Neural cell (in vitro differentiated cells): ENCODE data around the gene SH3BP4. TPM values are rescaled to one million over a fixed set of nuclear protein-coding genes. Genes with fewer than 3 reads are reported as not detected.

ENCODE experiments used
- H2AFZ ChIP-seq: fragments of 200-600, 300-800 bp; sonication (generic), shearing (Covaris generic); 2 replicates; pipeline ENCODE4 v1.6.0; 2014; ENCODE audit warnings: low read depth, mild to moderate bottlenecking, antibody characterized with exemption, low read length, moderate library complexity
- H3F3A ChIP-seq: fragments of 200-600 bp; shearing (Covaris generic); 2 replicates; pipeline ENCODE4 v1.6.1; 2016; ENCODE audit warnings: mild to moderate bottlenecking, moderate library complexity, mixed read lengths, antibody characterized with exemption, low read length; ENCODE audit not compliant: insufficient read depth, poor library complexity, severe bottlenecking
- H3K27ac ChIP-seq: fragments of 200-600, 300-800 bp; sonication (generic), shearing (Covaris generic); 2 replicates; pipeline ENCODE4 v1.5.1; 2014; ENCODE audit warnings: mild to moderate bottlenecking, low read length, moderate library complexity
- H3K27me3 ChIP-seq: fragments of 300-800, 200-600 bp; sonication (generic), shearing (Covaris generic); 2 replicates; pipeline ENCODE4 v1.6.0; 2014; ENCODE audit warnings: mild to moderate bottlenecking, low read depth, low read length, moderate library complexity; ENCODE audit not compliant: insufficient read depth
- H3K36me3 ChIP-seq: fragments of 300-800, 200-600 bp; sonication (generic), shearing (Covaris generic); 2 replicates; pipeline ENCODE4 v1.5.1; 2014; ENCODE audit warnings: mild to moderate bottlenecking, antibody characterized with exemption, low read length, moderate library complexity; ENCODE audit not compliant: insufficient read depth
- H3K4me2 ChIP-seq: fragments of 300-800, 200-600 bp; sonication (generic), shearing (Covaris generic); 2 replicates; pipeline ENCODE4 v1.6.0; 2014; ENCODE audit warnings: mild to moderate bottlenecking, low read length
- H3K4me3 ChIP-seq: fragments of 300-800, 200-600 bp; sonication (generic), shearing (Covaris generic); 2 replicates; pipeline ENCODE4 v1.5.1; 2014; ENCODE audit warnings: mild to moderate bottlenecking, low read length, moderate library complexity
- H3K79me2 ChIP-seq: fragments of 200-600 bp; shearing (Covaris generic); replicated peaks from 2 replicates; pipeline ENCODE4 v1.6.0; 2014; ENCODE audit warnings: mild to moderate bottlenecking, low read length, moderate library complexity; ENCODE audit not compliant: insufficient read depth
- H3K9ac ChIP-seq: fragments of 300-800, 200-600 bp; sonication (generic), shearing (Covaris generic); 2 replicates; pipeline ENCODE4 v1.6.1; 2016; ENCODE audit warnings: mild to moderate bottlenecking, low read length, mixed read lengths
- H3K9me2 ChIP-seq: fragments of 200-600 bp; shearing (Covaris generic); 2 replicates; pipeline ENCODE4 v1.6.1; 2016; ENCODE audit warnings: mild to moderate bottlenecking, low read length, mixed read lengths; ENCODE audit not compliant: insufficient read depth
- H3K9me3 ChIP-seq: fragments of 200-600, 300-800 bp; sonication (generic), shearing (Covaris generic); 2 replicates; pipeline ENCODE4 v1.6.1; 2016; ENCODE audit warnings: mild to moderate bottlenecking, mixed run types, low read length, moderate library complexity, mixed read lengths
- H4K20me1 ChIP-seq: fragments of 200-600 bp; shearing (Covaris generic); 2 replicates; pipeline ENCODE4 v1.6.1; 2016; ENCODE audit warnings: mild to moderate bottlenecking, mixed run types; ENCODE audit not compliant: insufficient read depth
- EP300 ChIP-seq: fragments of 450-650 bp; conservative IDR thresholded peaks from 2 replicates; pipeline ENCODE4 v1.6.1; 2014; ENCODE audit warnings: antibody characterized with exemption, mild to moderate bottlenecking, moderate library complexity; ENCODE audit not compliant: poor library complexity, severe bottlenecking
- EZH2 ChIP-seq: fragments of 200-600, 300-800 bp; shearing (Covaris generic), sonication (generic); IDR thresholded peaks from 2 replicates; pipeline ENCODE4 v1.6.1; 2014; ENCODE audit warnings: antibody characterized with exemption, low read length, borderline replicate concordance, mild to moderate bottlenecking; ENCODE audit not compliant: insufficient read depth, poor library complexity, severe bottlenecking
- MXI1 ChIP-seq: fragments of 450-650 bp; conservative IDR thresholded peaks from 2 replicates; pipeline ENCODE4 v1.6.1; 2014; ENCODE audit warnings: antibody characterized with exemption, mild to moderate bottlenecking; ENCODE audit not compliant: poor library complexity, severe bottlenecking
- POLR2AphosphoS5 ChIP-seq: IDR thresholded peaks from 2 replicates; pipeline ENCODE4 v1.6.1; 2012
- RAD21 ChIP-seq: fragments of 450-650 bp; conservative IDR thresholded peaks from 2 replicates; pipeline ENCODE4 v1.6.1; 2014; ENCODE audit warnings: antibody characterized with exemption, mild to moderate bottlenecking, moderate library complexity
- REST ChIP-seq: IDR thresholded peaks from 2 replicates; pipeline ENCODE4 v1.6.1; 2012; ENCODE audit warnings: borderline replicate concordance
- SMC3 ChIP-seq: fragments of 450-650 bp; conservative IDR thresholded peaks from 2 replicates; pipeline ENCODE4 v1.6.1; 2014; ENCODE audit warnings: antibody characterized with exemption, mild to moderate bottlenecking, moderate library complexity; ENCODE audit not compliant: poor library complexity
- TAF1 ChIP-seq: IDR thresholded peaks from 2 replicates; pipeline ENCODE4 v1.6.1; 2012; ENCODE audit warnings: low read depth
- polyA plus RNA-seq: library from polyadenylated mRNA; depleted of rRNA; stranded (reverse); fragments of >200 nt; gene quantifications from 2 replicates; pipeline ENCODE4 v1.2.3, GENCODE V29; 2014
- TF ChIP-seq, protein P1 (sequence below): fragments of 450-650 bp; IDR thresholded peaks from 2 replicates; pipeline ENCODE4 v1.5.1; 2014; ENCODE audit warnings: antibody characterized with exemption, mild to moderate bottlenecking, moderate library complexity; ENCODE audit not compliant: poor library complexity, severe bottlenecking

Gene SH3BP4
- polyA plus RNA-seq, 1 donor from 2014 or later = 3.3 TPM

DNA sequence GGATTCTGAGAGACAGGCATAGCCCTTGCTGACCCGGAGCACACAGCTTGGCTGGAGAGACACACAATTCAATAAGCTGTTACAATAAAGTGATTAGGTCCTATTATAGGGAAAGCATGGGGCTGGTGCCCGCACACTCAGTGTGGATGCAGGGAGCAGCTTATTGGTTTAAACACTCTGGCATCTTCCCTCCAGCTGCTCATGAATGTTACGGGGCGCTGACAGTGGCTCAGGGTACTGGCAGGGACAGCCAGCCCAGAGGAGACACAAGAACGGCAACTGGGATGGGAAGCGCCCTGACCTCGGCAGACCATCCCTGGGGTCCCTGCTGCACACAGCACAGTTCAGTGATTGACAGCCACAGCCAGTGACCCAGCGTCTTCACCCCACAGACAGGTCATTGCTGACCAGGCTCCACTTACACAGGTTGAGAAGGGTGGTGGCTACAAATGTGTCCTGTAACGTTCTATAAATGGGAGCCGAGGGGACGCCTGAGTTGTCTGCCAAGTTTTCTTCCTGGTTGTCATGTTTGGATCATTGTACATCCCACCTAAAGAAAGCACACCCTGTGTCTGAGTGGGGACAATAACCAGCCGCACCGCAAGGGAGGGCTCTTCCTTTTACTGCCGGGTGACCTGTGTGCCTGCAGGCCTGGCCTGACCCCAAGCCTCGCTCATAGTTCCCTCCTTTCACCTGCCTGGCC lies 60.3 kb downstream of the SH3BP4 start:
- H3K4me2 ChIP-seq = no peak overlapping the region
- TF ChIP-seq POLR2AphosphoS5 = no peak
- TF ChIP-seq EZH2 = no peak
- no peak for TF ChIP-seq EP300
- no peak for TF ChIP-seq MXI1
- TF ChIP-seq, protein P1, sequence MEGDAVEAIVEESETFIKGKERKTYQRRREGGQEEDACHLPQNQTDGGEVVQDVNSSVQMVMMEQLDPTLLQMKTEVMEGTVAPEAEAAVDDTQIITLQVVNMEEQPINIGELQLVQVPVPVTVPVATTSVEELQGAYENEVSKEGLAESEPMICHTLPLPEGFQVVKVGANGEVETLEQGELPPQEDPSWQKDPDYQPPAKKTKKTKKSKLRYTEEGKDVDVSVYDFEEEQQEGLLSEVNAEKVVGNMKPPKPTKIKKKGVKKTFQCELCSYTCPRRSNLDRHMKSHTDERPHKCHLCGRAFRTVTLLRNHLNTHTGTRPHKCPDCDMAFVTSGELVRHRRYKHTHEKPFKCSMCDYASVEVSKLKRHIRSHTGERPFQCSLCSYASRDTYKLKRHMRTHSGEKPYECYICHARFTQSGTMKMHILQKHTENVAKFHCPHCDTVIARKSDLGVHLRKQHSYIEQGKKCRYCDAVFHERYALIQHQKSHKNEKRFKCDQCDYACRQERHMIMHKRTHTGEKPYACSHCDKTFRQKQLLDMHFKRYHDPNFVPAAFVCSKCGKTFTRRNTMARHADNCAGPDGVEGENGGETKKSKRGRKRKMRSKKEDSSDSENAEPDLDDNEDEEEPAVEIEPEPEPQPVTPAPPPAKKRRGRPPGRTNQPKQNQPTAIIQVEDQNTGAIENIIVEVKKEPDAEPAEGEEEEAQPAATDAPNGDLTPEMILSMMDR = no peak
- TF ChIP-seq RAD21 = no peak
- no peak for TF ChIP-seq SMC3
- TF ChIP-seq REST = no peak
- no peak for TF ChIP-seq TAF1

GRCh38 chr2:235017441-235017840 lies 65.6 kb downstream of the SH3BP4 start:
- H3K9me2 ChIP-seq = no peaks in the 10 kb centered on the region
- H3K79me2 ChIP-seq = peaks cover 3% of the 10 kb centered on the region
- no peaks in the 10 kb centered on the region for H4K20me1 ChIP-seq
- no peaks in the 10 kb centered on the region for H3K36me3 ChIP-seq
- H3K9me3 ChIP-seq = no peaks in the 10 kb centered on the region
- H3K27ac ChIP-seq = no peak overlapping the region
- H3K27me3 ChIP-seq = no peaks in the 10 kb centered on the region
- no peak overlapping the region for H3K4me2 ChIP-seq
- no peak overlapping the region for H2AFZ ChIP-seq
- no peak overlapping the region for H3K4me3 ChIP-seq
- no peaks in the 10 kb centered on the region for H3F3A ChIP-seq
- no peak for TF ChIP-seq TAF1
- TF ChIP-seq EZH2 = no peak
- TF ChIP-seq, protein P1 = no peak
- TF ChIP-seq RAD21 = no peak
- TF ChIP-seq MXI1 = no peak
- TF ChIP-seq POLR2AphosphoS5 = no peak
- no peak for TF ChIP-seq REST
- TF ChIP-seq SMC3 = no peak
- TF ChIP-seq EP300 = no peak
- H3K9ac ChIP-seq = no peak overlapping the region

More for the DNA sequence above, 60.3 kb downstream of the SH3BP4 start:
- Histone ChIP-seq H3K27ac (no peak overlapping the region), H3K4me3 (no peak overlapping the region), H3K79me2 (peaks cover 10% of the 10 kb centered on the region), H2AFZ (no peak overlapping the region), H3K9ac (no peak overlapping the region), H3K9me3 (no peaks in the 10 kb centered on the region), H3K27me3 (no peaks in the 10 kb centered on the region), H3F3A (no peaks in the 10 kb centered on the region), H3K36me3 (no peaks in the 10 kb centered on the region), H3K9me2 (no peaks in the 10 kb centered on the region), H4K20me1 (no peaks in the 10 kb centered on the region)
